WI38 (cell line): ENCODE measurements around the gene NAT9.

Experiments
- H3K4me3 ChIP-seq: 2 replicates; pipeline ENCODE4 v1.5.1; 2011; ENCODE audit warnings: low read depth, mild to moderate bottlenecking, control low read depth, low read length
- TF ChIP-seq, protein P1 (sequence below): IDR thresholded peaks from 2 replicates; pipeline ENCODE4 v1.5.1; 2012; ENCODE audit warnings: low read depth, mild to moderate bottlenecking, control low read depth, low read length

Gene NAT9

GRCh38 chr17:74748529-74749278, 27.4 kb downstream of the NAT9 start, which contains the start of gene NHERF1:
NHERF1 (plus strand) TSS chr17:74748628; CDS start chr17:74748847, 219 bp downstream.
- TF ChIP-seq, protein P1, sequence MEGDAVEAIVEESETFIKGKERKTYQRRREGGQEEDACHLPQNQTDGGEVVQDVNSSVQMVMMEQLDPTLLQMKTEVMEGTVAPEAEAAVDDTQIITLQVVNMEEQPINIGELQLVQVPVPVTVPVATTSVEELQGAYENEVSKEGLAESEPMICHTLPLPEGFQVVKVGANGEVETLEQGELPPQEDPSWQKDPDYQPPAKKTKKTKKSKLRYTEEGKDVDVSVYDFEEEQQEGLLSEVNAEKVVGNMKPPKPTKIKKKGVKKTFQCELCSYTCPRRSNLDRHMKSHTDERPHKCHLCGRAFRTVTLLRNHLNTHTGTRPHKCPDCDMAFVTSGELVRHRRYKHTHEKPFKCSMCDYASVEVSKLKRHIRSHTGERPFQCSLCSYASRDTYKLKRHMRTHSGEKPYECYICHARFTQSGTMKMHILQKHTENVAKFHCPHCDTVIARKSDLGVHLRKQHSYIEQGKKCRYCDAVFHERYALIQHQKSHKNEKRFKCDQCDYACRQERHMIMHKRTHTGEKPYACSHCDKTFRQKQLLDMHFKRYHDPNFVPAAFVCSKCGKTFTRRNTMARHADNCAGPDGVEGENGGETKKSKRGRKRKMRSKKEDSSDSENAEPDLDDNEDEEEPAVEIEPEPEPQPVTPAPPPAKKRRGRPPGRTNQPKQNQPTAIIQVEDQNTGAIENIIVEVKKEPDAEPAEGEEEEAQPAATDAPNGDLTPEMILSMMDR = no peak
- H3K4me3 ChIP-seq = peak within 1 kb of the TSS; percentile 82

GRCh38 chr17:74748279-74748528, 27.9 kb downstream of the NAT9 start:
- TF ChIP-seq, protein P1 = no peak
- peak overlapping the region; percentile 52 for H3K4me3 ChIP-seq

- no peak overlapping the region for H3K4me3 ChIP-seq
- TF ChIP-seq, protein P1 = no peak
Measured at GRCh38 chr17:74746922-74747321, 29.2 kb downstream of the NAT9 start.

DNA sequence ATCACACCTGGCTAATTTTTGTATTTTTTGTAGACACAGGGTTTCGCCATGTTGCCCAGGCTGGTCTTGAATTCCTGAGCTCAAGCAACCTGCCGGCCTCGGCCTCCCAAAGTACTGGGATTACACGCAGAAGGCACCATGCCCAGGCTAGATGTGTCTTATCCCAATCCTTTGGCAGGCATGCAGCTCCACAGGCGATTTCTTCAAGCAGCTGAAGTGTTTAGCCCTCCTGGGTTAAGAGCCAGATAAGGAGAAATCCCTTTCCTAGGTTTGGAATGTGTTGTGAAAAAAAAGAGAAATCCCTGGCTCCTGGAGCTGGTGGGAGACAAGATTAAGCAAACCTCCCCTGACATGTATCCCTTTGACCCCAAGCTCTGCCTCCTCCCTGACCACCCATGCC, 29.8 kb downstream of the NAT9 start:
- no peak overlapping the region for H3K4me3 ChIP-seq
- TF ChIP-seq, protein P1 = no peak

DNA sequence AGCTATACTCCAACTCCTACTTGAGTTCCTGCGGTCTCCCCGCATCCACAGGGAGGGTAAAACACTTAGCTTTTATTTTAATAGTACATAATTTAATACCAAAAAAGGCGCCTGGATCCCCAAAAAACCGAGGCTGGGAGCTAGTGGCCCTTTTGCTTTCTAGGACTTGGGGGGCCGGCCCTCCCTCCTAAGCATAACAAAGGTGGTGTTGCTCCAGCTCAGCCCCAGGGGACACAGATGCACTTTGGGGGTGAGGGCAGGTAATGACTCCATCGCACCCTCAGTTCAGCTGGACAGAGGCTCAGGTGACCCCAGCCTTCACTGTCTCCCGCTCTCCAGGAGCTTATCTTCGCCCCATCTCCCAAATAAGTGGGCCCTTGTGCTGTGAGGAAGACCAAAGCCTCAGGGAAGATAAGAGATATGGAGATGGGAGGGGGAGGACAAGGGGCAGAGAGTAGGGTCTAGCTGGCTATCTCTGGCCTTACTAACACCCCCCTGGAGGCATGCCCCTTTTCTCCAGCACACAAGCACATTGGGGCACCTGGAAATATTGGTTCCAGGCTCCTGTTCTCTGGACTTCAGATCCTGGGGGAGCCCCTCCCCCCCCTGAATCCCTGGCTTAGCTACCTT, 30.5 kb downstream of the NAT9 start:
- no peak overlapping the region for H3K4me3 ChIP-seq
- TF ChIP-seq, protein P1 = no peak

GRCh38 chr17:74744714-74745547, 31.2 kb downstream of the NAT9 start:
- TF ChIP-seq, protein P1 = peak; percentile 98
- H3K4me3 ChIP-seq = no peak overlapping the region

DNA sequence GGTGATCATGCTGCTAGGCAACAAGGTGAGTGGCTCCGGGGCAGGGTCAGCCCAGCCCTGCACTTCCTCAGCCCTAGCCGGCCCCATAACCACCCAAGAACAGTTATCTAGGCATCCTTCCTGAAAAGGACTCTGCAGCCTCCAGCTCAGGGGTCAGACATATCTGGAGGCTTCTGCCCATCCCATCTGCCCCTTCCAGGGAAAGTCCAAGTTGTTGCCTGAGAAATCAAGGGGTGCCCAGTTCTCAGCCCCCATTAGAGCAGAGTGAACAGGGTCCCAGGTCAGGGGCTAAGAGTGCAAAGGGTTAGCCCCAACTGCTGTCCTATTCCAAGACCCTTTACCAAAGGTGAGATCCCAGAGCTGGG, 31.8 kb downstream of the NAT9 start:
- TF ChIP-seq, protein P1 = no peak

More for the DNA sequence above, 31.8 kb downstream of the NAT9 start:
- no peak overlapping the region for H3K4me3 ChIP-seq
